SK-N-MC (cell line): Measurements from ENCODE around the gene CNTFR.

ENCODE experiments used
- EZH2 ChIP-seq: fragments of 200-600 bp; sonication (generic); IDR thresholded peaks from one replicate; pipeline ENCODE4 v1.6.1; 2017; ENCODE audit warnings: antibody characterized with exemption
- FOXP2 ChIP-seq: optimal IDR thresholded peaks from 2 replicates; pipeline ENCODE3; 2011; ENCODE audit warnings: mild to moderate bottlenecking, moderate library complexity; ENCODE audit not compliant: insufficient read depth; ENCODE audit errors: extremely low read length, control extremely low read depth
- POLR2AphosphoS5 ChIP-seq: IDR thresholded peaks from 2 replicates; pipeline ENCODE4 v1.6.1; 2012; ENCODE audit warnings: mild to moderate bottlenecking, low read depth, low read length, borderline replicate concordance

DNA sequence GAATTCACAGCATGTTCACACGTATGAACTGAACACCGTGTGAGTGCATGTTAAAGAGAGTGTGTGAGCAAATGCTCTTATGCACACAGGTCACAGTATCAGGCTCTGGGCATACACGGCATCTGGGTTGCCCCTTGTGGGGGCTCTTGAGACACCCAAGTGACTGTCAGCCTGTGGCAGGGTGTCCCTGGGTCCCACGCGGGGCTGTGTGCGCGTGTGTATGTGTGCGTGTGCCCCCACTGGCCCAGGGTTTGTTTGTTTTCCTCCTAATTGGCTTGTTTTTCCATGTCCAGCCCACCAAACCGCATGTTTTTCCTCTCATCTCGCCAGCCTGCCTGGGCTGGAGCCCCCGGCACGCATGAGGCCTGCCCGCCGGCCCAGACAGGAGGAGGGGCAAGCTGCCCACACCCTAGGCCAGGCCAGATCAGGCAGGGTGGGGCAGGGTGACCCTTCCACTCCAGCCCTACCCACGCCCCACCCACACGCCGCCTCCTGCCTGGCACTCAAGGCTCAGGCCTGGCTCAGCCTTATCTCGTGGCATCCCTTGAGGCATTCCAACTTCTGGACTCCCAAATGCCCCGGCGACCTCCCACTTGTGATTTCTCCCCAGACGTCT lies 28.8 kb downstream of the CNTFR start:
- TF ChIP-seq POLR2AphosphoS5 = no peak
- no peak for TF ChIP-seq EZH2
- TF ChIP-seq FOXP2 = no peak
